HCT116 (cell line): ENCODE results near the gene ADGRV1.

ENCODE experiments used
- CTCF ChIP-seq, 3 experiments: fragments of 200-600 bp in 1 of 3; sonication (generic) in 1 of 3; IDR thresholded peaks in 2 of 3; conservative IDR thresholded peaks in 1 of 3; 2 replicates each; pipeline ENCODE4 v1.5.1; 2012 to 2017; ENCODE audit warnings: low read depth in 2 of 3, low read length in 2 of 3, antibody characterized with exemption in 1 of 3, borderline replicate concordance in 1 of 3, control low read depth in 1 of 3, mild to moderate bottlenecking in 1 of 3, mixed read lengths in 1 of 3, mixed run types in 1 of 3, moderate library complexity in 1 of 3; ENCODE audit not compliant: insufficient read depth in 1 of 3
- ELF1 ChIP-seq: IDR thresholded peaks from 2 replicates; pipeline ENCODE4 v1.6.1; 2012; ENCODE audit warnings: low read depth, borderline replicate concordance
- EZH2 ChIP-seq: fragments of 200-600 bp; sonication (generic); IDR thresholded peaks from 2 replicates; pipeline ENCODE4 v1.6.1; 2017; ENCODE audit warnings: antibody characterized with exemption, mixed run types
- FOSL1 ChIP-seq: IDR thresholded peaks from 2 replicates; pipeline ENCODE4 v1.6.1; 2012; ENCODE audit warnings: low read depth
- JUND ChIP-seq: IDR thresholded peaks from 2 replicates; pipeline ENCODE4 v1.6.1; 2012
- MAX ChIP-seq: IDR thresholded peaks from 2 replicates; pipeline ENCODE4 v1.6.1; 2012
- POLR2A ChIP-seq: IDR thresholded peaks from 2 replicates; pipeline ENCODE4 v1.7.0; 2011; ENCODE audit warnings: borderline replicate concordance; ENCODE audit not compliant: insufficient read depth, insufficient read length; ENCODE audit errors: extremely low read depth
- POLR2AphosphoS5 ChIP-seq: IDR thresholded peaks from 2 replicates; pipeline ENCODE4 v1.6.1; 2011; ENCODE audit warnings: mild to moderate bottlenecking, low read depth, low read length, moderate library complexity
- RAD21 ChIP-seq: IDR thresholded peaks from 2 replicates; pipeline ENCODE4 v1.6.1; 2012; ENCODE audit warnings: low read depth, mild to moderate bottlenecking

GRCh38 chr5:91141642-91142041 is 583.0 kb downstream of the ADGRV1 start:
- TF ChIP-seq MAX (no peak), EZH2 (no peak), CTCF (IDR thresholded peaks at IDR 0.05 in 2 of 3, conservative IDR thresholded peaks at IDR 0.05 in 1 of 3; ENCODE audit: borderline replicate concordance in 1 of 3, insufficient read depth in 1 of 3, low read depth in 2 of 3, low read length in 2 of 3) (no peak), JUND (no peak), POLR2AphosphoS5 (no peak), RAD21 (no peak), ELF1 (no peak), FOSL1 (no peak), POLR2A (no peak)
